Osteoblast (primary cell): ENCODE results near the gene TNFRSF4. TPM values are rescaled to one million over a fixed set of nuclear protein-coding genes. Genes with fewer than 3 reads are reported as not detected.

Experiments
- DNase-seq: peaks from one replicate; pipeline ENCODE4 v3.0.0; 2011; ENCODE audit warnings: low spot score, mixed read lengths; ENCODE audit not compliant: insufficient read length; ENCODE audit errors: missing footprints
- H2AFZ ChIP-seq: 2 replicates; pipeline ENCODE4 v1.6.0; 2011; ENCODE audit warnings: mild to moderate bottlenecking, low read length
- H3K27ac ChIP-seq: 2 replicates; pipeline ENCODE4 v1.5.1; 2011; ENCODE audit warnings: mild to moderate bottlenecking, low read depth, low read length, moderate library complexity
- H3K27me3 ChIP-seq: 2 replicates; pipeline ENCODE4 v1.6.0; 2012; ENCODE audit warnings: mild to moderate bottlenecking, control low read depth, inconsistent platforms, low read length, moderate library complexity; ENCODE audit not compliant: insufficient read depth
- H3K36me3 ChIP-seq: 2 replicates; pipeline ENCODE4 v1.5.1; 2011; ENCODE audit warnings: mild to moderate bottlenecking, low read length, control low read depth, moderate library complexity; ENCODE audit not compliant: insufficient read depth
- H3K4me1 ChIP-seq: 2 replicates; pipeline ENCODE4 v1.5.1; 2011; ENCODE audit warnings: mild to moderate bottlenecking, low read length, control low read depth, moderate library complexity; ENCODE audit not compliant: insufficient read depth
- H3K4me2 ChIP-seq: 2 replicates; pipeline ENCODE4 v1.6.0; 2011; ENCODE audit warnings: mild to moderate bottlenecking, low read length; ENCODE audit not compliant: insufficient read depth
- H3K4me3 ChIP-seq: fragments of 200-600 bp; sonication (generic); 3 replicates; pipeline ENCODE4 v1.5.1; 2012; ENCODE audit warnings: mild to moderate bottlenecking, low read length, inconsistent platforms; ENCODE audit not compliant: insufficient read depth
- H3K79me2 ChIP-seq: 2 replicates; pipeline ENCODE4 v1.6.0; 2012; ENCODE audit warnings: mild to moderate bottlenecking, low read length, control low read depth, inconsistent platforms; ENCODE audit not compliant: insufficient read depth
- H3K9me3 ChIP-seq: 2 replicates; pipeline ENCODE4 v1.5.1; 2011; ENCODE audit warnings: low read depth, low read length, control low read depth
- H4K20me1 ChIP-seq: 2 replicates; pipeline ENCODE4 v1.6.0; 2012; ENCODE audit warnings: mild to moderate bottlenecking, low read length, control low read depth; ENCODE audit not compliant: insufficient read depth
- total RNA-seq: library from RNA; depleted of rRNA; stranded (reverse); fragments of >200 nt; gene quantifications from 2 replicates; pipeline ENCODE4 v1.2.3, GENCODE V29; 2012
- TF ChIP-seq, protein P1 (sequence below): IDR thresholded peaks from 2 replicates; pipeline ENCODE4 v1.5.1; 2011; ENCODE audit warnings: mild to moderate bottlenecking, low read depth, low read length, moderate library complexity; ENCODE audit errors: extremely low read depth

Gene TNFRSF4
- total RNA-seq, 1 donor: under 0.01 TPM

DNA sequence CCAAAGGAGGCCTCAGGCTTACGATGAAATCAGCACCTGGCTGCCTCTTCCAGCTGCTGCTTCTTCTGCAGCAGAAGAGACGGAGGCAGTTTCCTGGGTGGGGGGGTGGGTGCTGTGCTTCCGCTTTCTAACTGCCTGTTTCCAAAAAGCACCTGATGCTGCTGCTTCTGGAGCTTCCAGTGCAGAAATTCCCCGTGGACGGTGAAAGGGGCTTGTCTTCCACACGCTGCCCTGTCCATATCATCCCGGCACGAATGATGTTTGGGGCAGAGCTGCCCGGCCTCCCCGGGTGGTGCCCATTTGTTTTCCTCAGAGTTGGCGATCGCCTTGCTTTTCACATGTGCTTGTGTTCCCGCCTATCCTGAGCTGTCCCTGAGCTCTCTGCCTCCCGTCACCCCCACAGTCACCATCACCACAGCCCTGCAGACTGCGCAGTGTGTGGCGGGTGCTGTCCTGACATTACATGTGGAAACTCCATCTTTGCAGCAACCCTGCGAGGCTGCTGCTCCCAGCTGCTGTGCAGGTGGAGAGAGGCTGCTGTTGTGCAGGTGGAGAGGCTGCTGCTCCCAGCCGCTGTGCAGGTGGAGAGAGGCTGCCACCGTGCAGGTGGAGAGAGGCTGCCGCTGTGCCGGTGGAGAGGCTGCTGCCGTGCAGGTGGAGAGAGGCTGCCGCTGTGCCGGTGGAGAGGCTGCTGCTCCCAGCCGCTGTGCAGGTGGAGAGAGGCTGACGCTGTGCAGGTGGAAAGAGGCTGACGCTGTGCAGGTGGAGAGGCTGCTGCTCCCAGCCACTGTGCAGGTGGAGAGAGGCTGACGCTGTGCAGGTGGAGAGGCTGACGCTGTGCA, 38.5 kb downstream of the TNFRSF4 start:
- H3K27me3 ChIP-seq: peaks cover 41% of the 10 kb centered on the region
- no peaks in the 10 kb centered on the region for H3K9me3 ChIP-seq
- no peaks in the 10 kb centered on the region for H3K79me2 ChIP-seq
- H2AFZ ChIP-seq: no peak overlapping the region
- H3K27ac ChIP-seq: no peak overlapping the region
- H3K4me2 ChIP-seq: no peak overlapping the region
- TF ChIP-seq, protein P1, sequence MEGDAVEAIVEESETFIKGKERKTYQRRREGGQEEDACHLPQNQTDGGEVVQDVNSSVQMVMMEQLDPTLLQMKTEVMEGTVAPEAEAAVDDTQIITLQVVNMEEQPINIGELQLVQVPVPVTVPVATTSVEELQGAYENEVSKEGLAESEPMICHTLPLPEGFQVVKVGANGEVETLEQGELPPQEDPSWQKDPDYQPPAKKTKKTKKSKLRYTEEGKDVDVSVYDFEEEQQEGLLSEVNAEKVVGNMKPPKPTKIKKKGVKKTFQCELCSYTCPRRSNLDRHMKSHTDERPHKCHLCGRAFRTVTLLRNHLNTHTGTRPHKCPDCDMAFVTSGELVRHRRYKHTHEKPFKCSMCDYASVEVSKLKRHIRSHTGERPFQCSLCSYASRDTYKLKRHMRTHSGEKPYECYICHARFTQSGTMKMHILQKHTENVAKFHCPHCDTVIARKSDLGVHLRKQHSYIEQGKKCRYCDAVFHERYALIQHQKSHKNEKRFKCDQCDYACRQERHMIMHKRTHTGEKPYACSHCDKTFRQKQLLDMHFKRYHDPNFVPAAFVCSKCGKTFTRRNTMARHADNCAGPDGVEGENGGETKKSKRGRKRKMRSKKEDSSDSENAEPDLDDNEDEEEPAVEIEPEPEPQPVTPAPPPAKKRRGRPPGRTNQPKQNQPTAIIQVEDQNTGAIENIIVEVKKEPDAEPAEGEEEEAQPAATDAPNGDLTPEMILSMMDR: no peak
- no peak overlapping the region for H3K4me3 ChIP-seq
- no peaks in the 10 kb centered on the region for H3K36me3 ChIP-seq
- no peaks in the 10 kb centered on the region for H4K20me1 ChIP-seq
- peak; percentile 77 for DNase-seq
- no peaks in the 10 kb centered on the region for H3K4me1 ChIP-seq

DNA sequence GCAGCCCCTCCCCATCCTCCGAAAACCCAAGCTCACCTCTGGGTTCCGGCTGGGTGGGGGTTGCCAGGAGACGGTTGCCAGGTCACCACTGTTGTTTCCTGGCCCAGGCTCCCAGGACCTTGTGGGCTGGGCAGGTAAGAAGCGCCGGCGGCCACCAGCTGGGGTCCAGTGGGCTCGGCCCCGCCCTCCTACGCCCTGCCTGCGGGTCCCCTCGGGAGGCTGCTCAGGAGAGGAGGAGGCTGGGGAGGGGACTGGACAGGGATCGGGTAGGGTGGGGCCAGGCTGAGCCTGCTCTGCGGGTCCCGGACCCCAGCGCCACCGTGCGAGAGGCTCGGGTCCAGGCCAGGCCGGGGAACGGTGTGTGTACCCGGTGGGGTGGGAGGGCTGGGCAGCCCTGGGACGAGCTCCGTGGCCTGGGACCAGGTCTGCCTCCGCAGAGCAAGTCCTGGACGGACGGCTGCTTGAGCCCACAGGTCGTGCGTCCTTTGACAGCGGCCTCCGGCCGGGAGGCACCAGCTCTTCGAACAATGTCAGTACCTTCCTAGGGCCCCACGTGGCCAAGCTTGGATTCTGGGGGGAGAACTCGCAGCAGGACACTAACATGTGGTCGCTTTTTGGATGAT, 40.0 kb downstream of the TNFRSF4 start, which contains the start of gene TTLL10:
Gene TTLL10 (plus strand): TSS at position 88 of the 623 bp plus-strand sequence. CDS start 5,336 bp downstream, outside the sequence.
- no peak within 1 kb of the TSS for H2AFZ ChIP-seq
- no peaks in the 10 kb centered on the region for H3K9me3 ChIP-seq
- TF ChIP-seq, protein P1: no peak
- no peaks in the 10 kb centered on the region for H3K79me2 ChIP-seq
- no peaks in the 10 kb centered on the region for H4K20me1 ChIP-seq
- no peaks in the 10 kb centered on the region for H3K36me3 ChIP-seq
- peaks cover 41% of the 10 kb centered on the region for H3K27me3 ChIP-seq
- no peaks in the 10 kb centered on the region for H3K4me1 ChIP-seq
- DNase-seq: peak; percentile 83
- H3K4me3 ChIP-seq: no peak within 1 kb of the TSS
- no peak within 1 kb of the TSS for H3K27ac ChIP-seq
- no peak within 1 kb of the TSS for H3K4me2 ChIP-seq

DNA sequence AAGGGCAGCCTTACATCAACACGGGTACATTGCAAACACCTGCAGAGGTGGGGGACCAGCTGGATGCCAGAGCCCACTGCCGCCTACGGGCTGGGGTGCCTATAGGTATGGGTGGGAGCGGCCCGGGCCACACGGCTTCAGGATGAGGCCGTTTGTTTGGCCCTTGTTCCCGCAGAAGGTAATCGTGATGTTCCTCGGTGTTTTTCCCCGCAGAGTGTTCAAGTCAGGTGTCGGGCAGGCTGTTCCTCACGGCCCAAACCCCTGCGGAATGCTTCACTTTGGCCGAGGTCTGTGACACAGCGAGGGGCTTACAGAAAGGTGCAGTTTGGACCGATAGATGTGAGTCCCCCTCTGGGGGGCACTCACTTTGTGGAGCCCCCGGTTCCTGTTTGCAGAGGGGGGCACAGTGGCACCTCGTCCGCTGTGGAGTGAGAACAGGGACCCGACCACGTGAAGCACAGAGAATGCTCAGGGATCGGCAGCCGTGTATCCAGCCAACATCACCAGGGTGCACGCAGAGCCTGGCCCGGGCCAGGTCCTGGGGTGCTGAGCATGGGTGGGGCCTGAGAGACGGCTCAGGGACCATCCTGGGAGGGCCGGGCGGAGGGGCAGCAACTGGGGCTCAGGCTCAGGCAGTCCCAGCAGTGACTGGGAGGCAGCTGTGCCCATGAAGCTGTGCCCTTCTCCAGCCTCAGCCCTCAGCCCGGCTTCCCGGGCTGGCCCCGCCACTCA, 40.7 kb downstream of the TNFRSF4 start:
- Histone ChIP-seq H4K20me1 (no peaks in the 10 kb centered on the region), H3K4me2 (no peak overlapping the region), H3K9me3 (no peaks in the 10 kb centered on the region), H3K4me3 (no peak overlapping the region), H2AFZ (no peak overlapping the region), H3K79me2 (no peaks in the 10 kb centered on the region), H3K27me3 (peaks cover 41% of the 10 kb centered on the region), H3K36me3 (no peaks in the 10 kb centered on the region), H3K4me1 (no peaks in the 10 kb centered on the region), H3K27ac (no peak overlapping the region)
- TF ChIP-seq, protein P1: no peak
- DNase-seq: peak; percentile 66
